CD14-positive monocyte (primary cell): ENCODE results near the gene SEPTIN10. TPM values are rescaled to one million over a fixed set of nuclear protein-coding genes. Genes with fewer than 3 reads are reported as not detected.

Source experiments
- DNase-seq, 3 donors: peaks; one replicate each; pipeline ENCODE4 v3.0.0-alpha.2; 2011 to 2022
- H2AFZ ChIP-seq: 2 replicates; pipeline ENCODE4 v1.6.0; 2012; ENCODE audit warnings: mild to moderate bottlenecking, low read depth, low read length, inconsistent platforms; ENCODE audit not compliant: insufficient read depth, poor library complexity, severe bottlenecking
- H3K27ac ChIP-seq, 2 donors: 1 replicate in 1 of 2; 2 replicates in 1 of 2; pipeline ENCODE4 v1.5.1; 2012 to 2013; ENCODE audit warnings: low read length in 2 of 2, control low read depth in 1 of 2, inconsistent platforms in 1 of 2, low read depth in 1 of 2, mild to moderate bottlenecking in 1 of 2
- H3K27me3 ChIP-seq, 2 donors: one replicate each; pipeline versions ENCODE4 v1.6.0 to v1.6.1; 2011 to 2013; ENCODE audit warnings: low read length in 2 of 2; ENCODE audit not compliant: control insufficient read depth in 2 of 2, insufficient read depth in 2 of 2
- H3K36me3 ChIP-seq, 2 donors: replicated peaks in 1 of 2; 1 replicate in 1 of 2; 2 replicates in 1 of 2; pipeline versions ENCODE4 v1.5.1 to v1.6.1; 2012 to 2013; ENCODE audit warnings: low read length in 2 of 2, control low read depth in 1 of 2, inconsistent platforms in 1 of 2, mild to moderate bottlenecking in 1 of 2; ENCODE audit not compliant: insufficient read depth in 2 of 2, control insufficient read depth in 1 of 2
- H3K4me1 ChIP-seq, 2 donors: 1 replicate in 1 of 2; 2 replicates in 1 of 2; pipeline versions ENCODE4 v1.5.1 to v1.6.1; 2012 to 2013; ENCODE audit warnings: low read length in 2 of 2, control low read depth in 1 of 2, inconsistent platforms in 1 of 2, mild to moderate bottlenecking in 1 of 2, moderate library complexity in 1 of 2; ENCODE audit not compliant: insufficient read depth in 2 of 2, control insufficient read depth in 1 of 2
- H3K4me2 ChIP-seq: replicated peaks from 2 replicates; pipeline ENCODE3; 2012; ENCODE audit warnings: low read length, moderate library complexity, mild to moderate bottlenecking; ENCODE audit not compliant: poor library complexity, severe bottlenecking; ENCODE audit errors: extremely low read depth
- H3K4me3 ChIP-seq, 3 experiments: fragments of 200-600 bp in 1 of 3; sonication (generic) in 1 of 3; replicated peaks in 1 of 3; 1 replicate in 2 of 3; 2 replicates in 1 of 3; pipeline ENCODE4 v1.5.1; 2011 to 2013; ENCODE audit warnings: low read length in 3 of 3, mild to moderate bottlenecking in 3 of 3, control low read depth in 2 of 3, low read depth in 2 of 3, inconsistent platforms in 1 of 3, moderate library complexity in 1 of 3
- H3K79me2 ChIP-seq: 2 replicates; pipeline ENCODE4 v1.6.0; 2012; ENCODE audit warnings: mild to moderate bottlenecking, control low read depth, inconsistent platforms, low read length, moderate library complexity; ENCODE audit not compliant: insufficient read depth
- H3K9ac ChIP-seq: 2 replicates; pipeline ENCODE4 v1.6.0; 2017; ENCODE audit warnings: low read length, mild to moderate bottlenecking; ENCODE audit not compliant: insufficient read depth, poor library complexity, severe bottlenecking
- H3K9me3 ChIP-seq, 2 donors: replicated peaks in 1 of 2; 1 replicate in 1 of 2; 2 replicates in 1 of 2; pipeline versions ENCODE4 v1.5.1 to v1.6.1; 2012 to 2013; ENCODE audit warnings: low read length in 2 of 2, control low read depth in 1 of 2; ENCODE audit not compliant: control insufficient read depth in 1 of 2, insufficient read depth in 1 of 2
- H4K20me1 ChIP-seq: 2 replicates; pipeline ENCODE4 v1.6.0; 2012; ENCODE audit warnings: mild to moderate bottlenecking, low read length, control low read depth, moderate library complexity; ENCODE audit not compliant: insufficient read depth
- H3K27ac Mint-ChIP-seq, 7 donors: one replicate each; pipeline ENCODE4 v1.8.0; 2020; ENCODE audit warnings: mild to moderate bottlenecking in 7 of 7, mixed read lengths in 7 of 7, moderate library complexity in 6 of 7, inconsistent platforms in 2 of 7
- H3K27me3 Mint-ChIP-seq, 3 donors: one replicate each; pipeline ENCODE4 v1.8.0; 2021 to 2022; ENCODE audit warnings: low read depth in 3 of 3, mild to moderate bottlenecking in 3 of 3, mixed read lengths in 3 of 3, moderate library complexity in 3 of 3, inconsistent platforms in 1 of 3
- H3K36me3 Mint-ChIP-seq, 2 donors: one replicate each; pipeline ENCODE4 v1.8.0; 2020; ENCODE audit warnings: mixed read lengths in 2 of 2, inconsistent platforms in 1 of 2, mild to moderate bottlenecking in 1 of 2
- H3K4me1 Mint-ChIP-seq: one replicate; pipeline ENCODE4 v1.8.0; 2020; ENCODE audit warnings: mild to moderate bottlenecking, mixed read lengths
- H3K4me3 Mint-ChIP-seq, 2 donors: one replicate each; pipeline ENCODE4 v1.8.0; 2020; ENCODE audit warnings: mild to moderate bottlenecking in 2 of 2, mixed read lengths in 2 of 2, moderate library complexity in 1 of 2
- H3K9me3 Mint-ChIP-seq, 7 donors: one replicate each; pipeline ENCODE4 v1.8.0; 2020 to 2022; ENCODE audit warnings: mixed read lengths in 7 of 7, mild to moderate bottlenecking in 6 of 7, moderate library complexity in 6 of 7, inconsistent platforms in 2 of 7
- WGBS: methylation state at CpG from one replicate; pipeline ENCODE4 v1.1.5; 2013; ENCODE audit warnings: missing lambda C conversion rate; ENCODE audit not compliant: insufficient coverage; 5-methylcytosine and 5-hydroxymethylcytosine counted together
- intact Hi-C, 2 donors: fragments of 100-400 bp; cut with micrococcal nuclease; formaldehyde crosslinking; loops; one replicate each; pipeline versions ENCODE4 v1.15.0 to v1.15.1; 2023
- polyA plus RNA-seq, 3 donors: library from polyadenylated mRNA; depleted of rRNA in 1 of 3; unstranded in 2 of 3; stranded (reverse) in 1 of 3; fragments of 300-500 nt in 2 of 3; fragments of >200 nt in 1 of 3; fragmentation: Illumina TruSeq in 2 of 3; gene quantifications; 1 replicate in 2 of 3; 2 replicates in 1 of 3; pipeline ENCODE4 v1.2.3, GENCODE V29; 2012 to 2021
- TF ChIP-seq, protein P1 (sequence below): fragments of 200-600 bp; IDR thresholded peaks from one replicate; pipeline ENCODE4 v1.8.0; 2022; ENCODE audit warnings: antibody characterized with exemption, mild to moderate bottlenecking

The SEPTIN10 gene
- polyA plus RNA-seq, 3 donors: 4.2 to 6.8 (median 4.4) TPM

DNA sequence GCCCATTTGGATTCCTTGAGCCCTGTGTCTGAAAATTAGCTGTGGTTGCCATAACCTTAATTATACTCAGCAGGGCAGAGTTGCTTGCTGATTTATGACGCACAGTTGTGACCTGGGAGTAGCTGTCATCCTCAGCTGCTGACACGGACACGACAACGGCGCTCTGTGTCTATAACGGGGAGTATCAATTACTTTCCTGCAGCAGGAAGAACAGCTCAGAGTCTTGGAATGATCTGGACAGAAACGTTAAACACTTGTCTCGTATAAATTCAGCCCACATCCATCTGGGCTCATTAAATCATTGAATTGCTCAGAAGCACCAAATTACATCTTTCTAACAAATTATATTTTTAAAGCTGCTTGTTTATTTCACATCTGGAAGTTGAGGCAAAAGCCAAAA is 116.3 kb downstream of the SEPTIN10 start:
- no peaks in the 10 kb centered on the region for H3K36me3 Mint-ChIP-seq
- Histone ChIP-seq H3K27ac (no peak overlapping the region), H2AFZ (no peak overlapping the region), H3K79me2 (no peaks in the 10 kb centered on the region), H3K4me3 (no peak overlapping the region), H4K20me1 (no peaks in the 10 kb centered on the region), H3K36me3 (no peaks in the 10 kb centered on the region), H3K9me3 (no peaks in the 10 kb centered on the region), H3K9ac (no peak overlapping the region), H3K4me1 (no peaks in the 10 kb centered on the region), H3K4me2 (no peak overlapping the region), H3K27me3 (no peaks in the 10 kb centered on the region)
- no peaks in the 10 kb centered on the region for H3K4me1 Mint-ChIP-seq
- H3K4me3 Mint-ChIP-seq: no peak overlapping the region
- WGBS: 97% methylated on average over 7 of the region's 8 CpGs
- DNase-seq: no peak
- peaks cover 0 to 1% (median under 1%) of the 10 kb centered on the region in 3 donors for H3K27me3 Mint-ChIP-seq
- H3K27ac Mint-ChIP-seq: no peak overlapping the region
- TF ChIP-seq, protein P1, sequence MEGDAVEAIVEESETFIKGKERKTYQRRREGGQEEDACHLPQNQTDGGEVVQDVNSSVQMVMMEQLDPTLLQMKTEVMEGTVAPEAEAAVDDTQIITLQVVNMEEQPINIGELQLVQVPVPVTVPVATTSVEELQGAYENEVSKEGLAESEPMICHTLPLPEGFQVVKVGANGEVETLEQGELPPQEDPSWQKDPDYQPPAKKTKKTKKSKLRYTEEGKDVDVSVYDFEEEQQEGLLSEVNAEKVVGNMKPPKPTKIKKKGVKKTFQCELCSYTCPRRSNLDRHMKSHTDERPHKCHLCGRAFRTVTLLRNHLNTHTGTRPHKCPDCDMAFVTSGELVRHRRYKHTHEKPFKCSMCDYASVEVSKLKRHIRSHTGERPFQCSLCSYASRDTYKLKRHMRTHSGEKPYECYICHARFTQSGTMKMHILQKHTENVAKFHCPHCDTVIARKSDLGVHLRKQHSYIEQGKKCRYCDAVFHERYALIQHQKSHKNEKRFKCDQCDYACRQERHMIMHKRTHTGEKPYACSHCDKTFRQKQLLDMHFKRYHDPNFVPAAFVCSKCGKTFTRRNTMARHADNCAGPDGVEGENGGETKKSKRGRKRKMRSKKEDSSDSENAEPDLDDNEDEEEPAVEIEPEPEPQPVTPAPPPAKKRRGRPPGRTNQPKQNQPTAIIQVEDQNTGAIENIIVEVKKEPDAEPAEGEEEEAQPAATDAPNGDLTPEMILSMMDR: no peak
- H3K9me3 Mint-ChIP-seq: peaks cover 0 to 4% (median 0%) of the 10 kb centered on the region in 7 donors
- intact Hi-C loops: no loop called here

DNA sequence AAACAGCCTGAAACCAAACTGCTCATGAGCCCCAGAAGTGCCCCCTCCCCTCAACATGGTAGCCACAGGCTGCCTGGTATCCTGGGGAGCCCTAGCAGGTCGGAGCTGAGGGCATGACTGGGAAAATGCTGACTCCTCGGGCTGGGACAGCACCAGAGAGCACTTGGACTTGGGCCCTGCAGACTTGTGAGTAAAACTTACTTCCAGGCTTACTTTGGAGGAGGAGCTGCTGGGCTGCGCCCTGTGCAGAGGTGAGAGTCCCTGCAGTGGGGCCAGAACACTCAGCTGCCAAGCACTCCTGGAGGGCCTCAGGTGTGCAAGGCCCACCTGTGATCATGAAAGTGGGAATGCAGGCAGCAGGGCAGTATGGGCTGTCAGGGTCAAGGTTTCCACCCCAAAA is 119.4 kb downstream of the SEPTIN10 start:
- H3K79me2 ChIP-seq: no peaks in the 10 kb centered on the region
- H3K9me3 ChIP-seq: no peaks in the 10 kb centered on the region
- H3K4me3 ChIP-seq: no peak overlapping the region
- H2AFZ ChIP-seq: no peak overlapping the region
- H4K20me1 ChIP-seq: no peaks in the 10 kb centered on the region
- Mint-ChIP-seq H3K27ac (peak overlapping the region in 1 of 7 donors; percentile 16), H3K4me3 (no peak overlapping the region), H3K4me1 (no peaks in the 10 kb centered on the region), H3K9me3 (peaks cover 0 to 4% (median 0%) of the 10 kb centered on the region in 7 donors), H3K36me3 (no peaks in the 10 kb centered on the region), H3K27me3 (no peaks in the 10 kb centered on the region)
- intact Hi-C loops: no loop called here
- H3K4me1 ChIP-seq: no peaks in the 10 kb centered on the region
- DNase-seq: no peak
- TF ChIP-seq, protein P1: no peak
- no peak overlapping the region for H3K9ac ChIP-seq
- H3K36me3 ChIP-seq: no peaks in the 10 kb centered on the region
- H3K27ac ChIP-seq: no peak overlapping the region
- WGBS: 88% methylated on average over 2 of the region's 3 CpGs
- H3K4me2 ChIP-seq: no peak overlapping the region
- H3K27me3 ChIP-seq: no peaks in the 10 kb centered on the region
